ENCODE measurements around the gene ID4.

- no peak for TF ChIP-seq CTCF (IDR thresholded peaks at IDR 0.05)
- no peak for TF ChIP-seq POLR2AphosphoS5 (IDR thresholded peaks at IDR 0.05)
- no peak for TF ChIP-seq POLR2A (IDR thresholded peaks at IDR 0.05)
Observed at GRCh38 chr6:19848465-19849029, 11.4 kb downstream of the ID4 start.
